GM12878 (cell line): ENCODE measurements around the gene OXT. TPM values are rescaled to one million over a fixed set of nuclear protein-coding genes. Genes with fewer than 3 reads are reported as not detected.

Experiments
- ATAC-seq: fragments of 200-7000 bp; cut with Tn5 transposase; 3 replicates; pipeline ENCODE4 v1.9.1; 2020; ENCODE audit warnings: mild to moderate bottlenecking, moderate library complexity
- BruUV-seq: library from RNA; stranded (reverse); fragments of 400-500 nt; replicated peaks from 2 replicates; lab custom pipeline; 2021; lab: Mats Ljungman, UMichigan
- CTCF ChIA-PET: fragments of 300-600 bp; sonication (Branson Sonifier 250); formaldehyde crosslinking; extraction: SDS; loops from one replicate; lab custom pipeline; 2021; ENCODE audit warnings: inconsistent platforms; lab: Yijun Ruan, JAX
- POLR2A ChIA-PET: fragments of 350-600 bp; formaldehyde crosslinking; extraction: SDS; loops from one replicate; lab custom pipeline; 2021; ENCODE audit warnings: inconsistent platforms; lab: Charles Lee
- RAD21 ChIA-PET: fragments of 300-600 bp; sonication (Branson Sonifier 250); formaldehyde crosslinking; loops from one replicate; lab custom pipeline; 2023; ENCODE audit warnings: antibody characterized with exemption; ENCODE audit not compliant: unreplicated experiment; lab: Charles Lee
- SMC1A ChIA-PET: fragments of 300-600 bp; sonication (Branson Sonifier 250); formaldehyde crosslinking; loops from one replicate; lab custom pipeline; 2023; ENCODE audit not compliant: unreplicated experiment, uncharacterized antibody; lab: Charles Lee
- DNase-seq: peaks from one replicate; pipeline ENCODE4 v3.0.0-alpha.2; 2011; ENCODE audit warnings: low read depth, low spot score
- FAIRE-seq: peaks from 3 replicates; lab custom pipeline; 2011; peaks lifted over from hg19 to GRCh38; lab: Jason Lieb, UNC
- H2AFZ ChIP-seq: 2 replicates; pipeline ENCODE4 v1.6.0; 2011; ENCODE audit warnings: low read depth, low read length, control low read depth; ENCODE audit not compliant: control insufficient read depth
- H3K27ac ChIP-seq: 2 replicates; pipeline ENCODE4 v1.5.1; 2011; ENCODE audit warnings: control low read depth; ENCODE audit not compliant: control insufficient read depth, insufficient read depth
- H3K27me3 ChIP-seq, 2 experiments: replicated peaks in 1 of 2; 2 replicates each; pipeline versions ENCODE4 v1.6.0 to v1.6.1; 2011; ENCODE audit warnings: low read length in 1 of 2; ENCODE audit not compliant: control insufficient read depth in 2 of 2, insufficient read depth in 2 of 2
- H3K36me3 ChIP-seq, 2 experiments: 2 replicates each; pipeline ENCODE4 v1.5.1; 2011; ENCODE audit warnings: low read length in 1 of 2; ENCODE audit not compliant: control insufficient read depth in 2 of 2, insufficient read depth in 2 of 2
- H3K4me1 ChIP-seq: 2 replicates; pipeline ENCODE4 v1.6.1; 2011; ENCODE audit warnings: mild to moderate bottlenecking, low read length, moderate library complexity, mixed read lengths; ENCODE audit not compliant: control insufficient read depth, insufficient read depth
- H3K4me2 ChIP-seq: 2 replicates; pipeline ENCODE4 v1.6.0; 2011; ENCODE audit warnings: control low read depth; ENCODE audit not compliant: control insufficient read depth, insufficient read depth
- H3K4me3 ChIP-seq: fragments of 200-600 bp; sonication (generic); 2 replicates; pipeline ENCODE4 v1.5.1; 2016
- H3K79me2 ChIP-seq: 2 replicates; pipeline ENCODE4 v1.6.0; 2011; ENCODE audit warnings: low read length; ENCODE audit not compliant: control insufficient read depth, insufficient read depth
- H3K9ac ChIP-seq: 2 replicates; pipeline ENCODE4 v1.8.0; 2011; ENCODE audit warnings: low read length, control low read depth, mixed read lengths; ENCODE audit not compliant: control insufficient read depth, insufficient read depth
- H3K9me3 ChIP-seq: replicated peaks from 3 replicates; pipeline ENCODE4 v1.5.1; 2011; ENCODE audit warnings: mild to moderate bottlenecking, low read length; ENCODE audit not compliant: control insufficient read depth, insufficient read depth
- H4K20me1 ChIP-seq: 2 replicates; pipeline ENCODE4 v1.6.0; 2011; ENCODE audit not compliant: control insufficient read depth, insufficient read depth
- ASH2L ChIP-seq: fragments of 300-600, 200-600 bp; sonication (generic); IDR thresholded peaks from 2 replicates; pipeline ENCODE4 v1.6.1; 2017; ENCODE audit warnings: low read depth, mild to moderate bottlenecking, borderline replicate concordance
- BCLAF1 ChIP-seq: fragments of 450-650 bp; IDR thresholded peaks from 2 replicates; pipeline ENCODE4 v1.6.1; 2017; ENCODE audit warnings: antibody characterized with exemption, mild to moderate bottlenecking, moderate library complexity
- BMI1 ChIP-seq: fragments of 450-650 bp; IDR thresholded peaks from 2 replicates; pipeline ENCODE4 v1.6.1; 2016; ENCODE audit warnings: mild to moderate bottlenecking, moderate library complexity, borderline replicate concordance
- CHD4 ChIP-seq: fragments of 200-600 bp; sonication (generic); IDR thresholded peaks from 2 replicates; pipeline ENCODE4 v1.6.1; 2016; ENCODE audit warnings: mild to moderate bottlenecking
- CREM ChIP-seq: IDR thresholded peaks from 2 replicates; pipeline ENCODE4 v1.6.1; 2014; ENCODE audit warnings: antibody characterized with exemption, low read depth
- IRF4 ChIP-seq: IDR thresholded peaks from 2 replicates; pipeline ENCODE4 v1.6.1; 2011; ENCODE audit warnings: low read depth, low read length
- PAX8 ChIP-seq: fragments of 450-650 bp; IDR thresholded peaks from 2 replicates; pipeline ENCODE4 v1.6.1; 2017; ENCODE audit warnings: mild to moderate bottlenecking, moderate library complexity
- POLR2A ChIP-seq: IDR thresholded peaks from 2 replicates; pipeline ENCODE4 v1.6.1; 2011; ENCODE audit warnings: low read depth, mild to moderate bottlenecking, low read length
- RELA ChIP-seq: fragments of 450-650 bp; IDR thresholded peaks from 2 replicates; pipeline ENCODE4 v1.8.0; 2014; ENCODE audit warnings: borderline replicate concordance; ENCODE audit not compliant: partially characterized antibody
- RUNX3 ChIP-seq: IDR thresholded peaks from 2 replicates; pipeline ENCODE4 v1.6.1; 2012; ENCODE audit warnings: low read length, inconsistent platforms
- YBX1 ChIP-seq: fragments of 450-650 bp; IDR thresholded peaks from 2 replicates; pipeline ENCODE4 v1.6.1; 2016; ENCODE audit warnings: antibody characterized with exemption
- WGBS: methylation state at CpG from one replicate; pipeline ENCODE4 v1.1.6; 2016; ENCODE audit warnings: low lambda C conversion rate; ENCODE audit not compliant: insufficient replicate concordance, insufficient coverage; ENCODE audit errors: missing lambda C conversion rate; 5-methylcytosine and 5-hydroxymethylcytosine counted together
- in situ Hi-C: fragments of 300-500 bp; cut with MboI; formaldehyde crosslinking; loops from 9 replicates; pipeline ENCODE4 v1.14.3; 2018; ENCODE audit warnings: mixed read lengths
- intact Hi-C: fragments of 100-400 bp; cut with micrococcal nuclease; formaldehyde crosslinking; loops from one replicate; pipeline ENCODE4 v1.14.2; 2022; ENCODE audit not compliant: unreplicated experiment
- polyA plus RNA-seq, 11 experiments: library from polyadenylated mRNA; depleted of rRNA in 4 of 11; unstranded in 6 of 11; stranded (reverse) in 5 of 11; fragments of >200 nt; fragmentation: Nextera tagmentation in 4 of 11; fragmentation: Illumina TruSeq in 1 of 11; extraction: Ambion mirVana in 4 of 11; extraction: Trizol in 1 of 11; gene quantifications; 1 replicate in 1 of 11; 2 replicates in 10 of 11; pipeline versions ENCODE4 v1.2.1 to v1.2.3, GENCODE V29; 2011 to 2016; ENCODE audit warnings: inconsistent platforms in 2 of 11, missing spikeins in 2 of 11, low read depth in 1 of 11
- total RNA-seq, 4 experiments: library from RNA; depleted of rRNA in 3 of 4; stranded (reverse); fragments of >200 nt in 3 of 4; fragmentation: Illumina TruSeq in 1 of 4; extraction: Trizol in 1 of 4; gene quantifications; 2 replicates each; pipeline versions ENCODE4 v1.2.1 to v1.2.3, GENCODE V29; 2013 to 2021
- TF ChIP-seq, protein P1 (sequence below): IDR thresholded peaks from 2 replicates; pipeline ENCODE4 v1.6.1; 2011; ENCODE audit warnings: low read depth, mild to moderate bottlenecking, low read length, moderate library complexity, borderline replicate concordance; ENCODE audit errors: extremely low read depth
- TF ChIP-seq, protein P2 (sequence below): IDR thresholded peaks from 2 replicates; pipeline ENCODE4 v1.6.1; 2011; ENCODE audit warnings: low read depth, low read length, improper control_type of control experiment, borderline replicate concordance

OXT gene
- total and polyA plus RNA-seq, 10 of the 15 experiments (the other 5 are each of a cell fraction or from before 2014, with no cell fraction given), result not detected

DNA sequence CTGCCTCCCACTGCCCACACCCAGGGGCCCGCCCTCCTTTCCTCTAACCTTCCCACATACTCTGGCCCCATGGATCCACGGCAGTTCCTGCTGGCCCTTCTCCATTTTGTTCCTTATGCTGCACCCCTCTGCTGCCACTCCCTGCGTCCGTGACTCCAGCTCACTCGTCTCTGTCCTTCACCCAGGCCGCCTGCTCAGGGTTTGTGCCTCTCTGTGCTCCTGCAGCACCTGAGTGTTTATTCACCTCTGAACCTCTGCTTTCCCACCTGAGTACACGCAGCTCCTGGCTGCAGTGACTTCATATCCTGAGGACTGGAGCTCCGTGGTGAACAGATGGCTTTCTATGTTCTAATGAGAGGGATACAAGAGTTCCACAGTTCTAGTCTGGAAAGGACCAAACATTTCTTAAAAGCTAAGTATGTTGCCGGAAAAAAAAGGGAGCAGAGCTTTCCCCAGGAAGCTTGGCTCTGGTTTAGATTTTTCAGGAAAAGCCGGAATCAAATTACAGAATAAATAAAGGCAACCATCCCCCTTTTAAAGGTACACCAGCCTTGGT, 29.5 kb upstream of the OXT start:
- Histone ChIP-seq H3K4me1 (no peaks in the 10 kb centered on the region; the same call in 1 of the 2 replicates), H3K9ac (no peak overlapping the region), H3K27ac (no peak overlapping the region), H2AFZ (no peak overlapping the region), H4K20me1 (no peaks in the 10 kb centered on the region; the same call in 1 of the 2 replicates), H3K4me3 (no peak overlapping the region), H3K79me2 (peaks cover 8% of the 10 kb centered on the region), H3K36me3 (peaks cover 8 to 11% of the 10 kb centered on the region in 2 experiments; a peak in 3 of 4 replicates), H3K9me3 (no peaks in the 10 kb centered on the region), H3K4me2 (no peak overlapping the region), H3K27me3 (no peaks in the 10 kb centered on the region)
- no TSS peak for BruUV-seq
- ChIA-PET POLR2A (no interaction called here), SMC1A (interaction anchor here (0.6 kb wide), 1 partner anchor 790 kb away, joined by 3 read pairs; no protein-coding TSS in a partner anchor), CTCF (no interaction called here), RAD21 (no interaction called here)
- WGBS, result 95% methylated on average over 10 of the region's 10 CpGs
- ATAC-seq (no peak), DNase-seq (no peak), FAIRE-seq (no peak)
- in situ Hi-C loops, result no loop called here
- intact Hi-C loops, result loop anchor here (10.0 kb wide), 1 partner anchor 163 kb away; the partner anchor contains the start of genes DDRGK1 and ITPA
- TF ChIP-seq POLR2A, result 0 out of 2 replicates have a peak, but pooled peaks have one; percentile 10
- TF ChIP-seq, protein P1, sequence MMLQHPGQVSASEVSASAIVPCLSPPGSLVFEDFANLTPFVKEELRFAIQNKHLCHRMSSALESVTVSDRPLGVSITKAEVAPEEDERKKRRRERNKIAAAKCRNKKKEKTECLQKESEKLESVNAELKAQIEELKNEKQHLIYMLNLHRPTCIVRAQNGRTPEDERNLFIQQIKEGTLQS, result no peak

DNA sequence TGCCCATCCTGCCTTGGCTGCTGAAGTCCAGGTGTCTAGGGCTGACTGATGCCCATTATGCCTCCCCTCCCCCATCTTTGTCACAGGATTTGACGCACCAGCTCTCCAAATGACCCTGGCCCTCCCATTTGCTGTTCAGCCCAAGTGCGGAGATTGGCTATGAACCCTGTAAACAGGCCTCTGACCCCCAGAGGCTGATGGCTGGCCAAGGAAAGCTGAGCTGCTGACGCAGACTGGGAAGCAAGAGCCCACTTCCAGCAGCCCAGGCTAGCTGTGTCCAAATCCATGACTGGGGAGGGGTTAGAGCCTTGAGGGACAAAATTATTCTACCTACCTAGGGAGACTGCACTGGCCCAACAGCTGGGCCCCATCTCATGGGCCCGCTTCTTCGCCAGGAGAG, 28.8 kb upstream of the OXT start:
- ATAC-seq (no peak), DNase-seq (no peak), FAIRE-seq (no peak)
- intact Hi-C loops, result loop anchor here (10.0 kb wide), 1 partner anchor 162 kb away; the partner anchor contains the start of genes DDRGK1 and ITPA
- ChIA-PET CTCF (no interaction called here), POLR2A (no interaction called here), SMC1A (no interaction called here), RAD21 (no interaction called here)
- Histone ChIP-seq H3K27me3 (no peaks in the 10 kb centered on the region), H3K4me1 (no peaks in the 10 kb centered on the region; the same call in 1 of the 2 replicates), H3K9me3 (no peaks in the 10 kb centered on the region), H3K9ac (no peak overlapping the region), H3K27ac (no peak overlapping the region), H3K79me2 (peaks cover 12% of the 10 kb centered on the region), H3K4me3 (no peak overlapping the region), H3K36me3 (peaks cover 6 to 7% of the 10 kb centered on the region in 2 experiments; a peak in 3 of 4 replicates), H2AFZ (no peak overlapping the region), H3K4me2 (no peak overlapping the region), H4K20me1 (no peaks in the 10 kb centered on the region; the same call in 1 of the 2 replicates)
- TF ChIP-seq CREM, result no peak
- no peak for TF ChIP-seq BCLAF1
- no peak for TF ChIP-seq RUNX3
- no peak for TF ChIP-seq PAX8
- no peak for TF ChIP-seq CHD4
- TF ChIP-seq ASH2L, result no peak
- TF ChIP-seq BMI1, result no peak
- no peak for TF ChIP-seq RELA
- TF ChIP-seq YBX1, result no peak
- TF ChIP-seq IRF4, result no peak
- TF ChIP-seq, protein P2, sequence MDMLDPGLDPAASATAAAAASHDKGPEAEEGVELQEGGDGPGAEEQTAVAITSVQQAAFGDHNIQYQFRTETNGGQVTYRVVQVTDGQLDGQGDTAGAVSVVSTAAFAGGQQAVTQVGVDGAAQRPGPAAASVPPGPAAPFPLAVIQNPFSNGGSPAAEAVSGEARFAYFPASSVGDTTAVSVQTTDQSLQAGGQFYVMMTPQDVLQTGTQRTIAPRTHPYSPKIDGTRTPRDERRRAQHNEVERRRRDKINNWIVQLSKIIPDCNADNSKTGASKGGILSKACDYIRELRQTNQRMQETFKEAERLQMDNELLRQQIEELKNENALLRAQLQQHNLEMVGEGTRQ, result no peak
- BruUV-seq, result no TSS peak
- in situ Hi-C loops, result no loop called here
- 90% methylated on average over 5 of the region's 5 CpGs for WGBS
